Kidney tubule cell (primary cell): Measurements from ENCODE around the gene ADAM8.

ENCODE experiments used
- DNase-seq: peaks from one replicate; pipeline ENCODE4 v3.0.0-alpha.2; 2018; ENCODE audit warnings: low spot score

ADAM8 gene

GRCh38 chr10:133281628-133282372 is 5.1 kb upstream of the ADAM8 start:
- no peak for DNase-seq

GRCh38 chr10:133281084-133281483 is 4.4 kb upstream of the ADAM8 start:
- DNase-seq, result no peak

- DNase-seq, result no peak
Observed at GRCh38 chr10:133280391-133281059, 3.9 kb upstream of the ADAM8 start.

GRCh38 chr10:133279326-133280226 is 2.9 kb upstream of the ADAM8 start:
- DNase-seq, result no peak

- DNase-seq, result peak; percentile 54
Observed at GRCh38 chr10:133278577-133279265, 2.1 kb upstream of the ADAM8 start.

- DNase-seq, result no peak
Observed at GRCh38 chr10:133277993-133278576, 1.4 kb upstream of the ADAM8 start.

GRCh38 chr10:133277277-133277992 is 767 bp upstream of the ADAM8 start:
- DNase-seq, result no peak

- no peak for DNase-seq
Observed at GRCh38 chr10:133276100-133276434, 601 bp downstream of the ADAM8 start.

GRCh38 chr10:133275684-133276092 is 980 bp downstream of the ADAM8 start:
- no peak for DNase-seq

GRCh38 chr10:133274751-133275683 is 1.7 kb downstream of the ADAM8 start:
- DNase-seq, result no peak

GRCh38 chr10:133273534-133274143 is 3.0 kb downstream of the ADAM8 start:
- no peak for DNase-seq

- DNase-seq, result no peak
Observed at GRCh38 chr10:133272964-133273420, 3.7 kb downstream of the ADAM8 start.

- no peak for DNase-seq
Observed at GRCh38 chr10:133272301-133272963, 4.2 kb downstream of the ADAM8 start.

- DNase-seq, result no peak
Observed at GRCh38 chr10:133271521-133272300, 5.0 kb downstream of the ADAM8 start.

GRCh38 chr10:133270773-133271297 is 5.8 kb downstream of the ADAM8 start:
- no peak for DNase-seq

GRCh38 chr10:133270204-133270603 is 6.5 kb downstream of the ADAM8 start:
- DNase-seq, result no peak

GRCh38 chr10:133269367-133269766 is 7.3 kb downstream of the ADAM8 start:
- no peak for DNase-seq

GRCh38 chr10:133268532-133268931 is 8.1 kb downstream of the ADAM8 start:
- no peak for DNase-seq
